SKM-1 (cell line): ENCODE measurements around the gene SHC4.
"Not testable (repeated sequence)": the region's sequence is repeated elsewhere in the genome, so short reads cannot be mapped to it uniquely, and the experiment has no call there.

Experiments used
- DNase-seq: peaks from one replicate; lab custom pipeline; 2025; ENCODE audit not compliant: unreplicated experiment; lab: John Stamatoyannopoulos, UW

SHC4 gene

GRCh38 chr15:48963524-48964113 lies at the start of gene SHC4:
TSS of gene SHC4 (minus strand) at chr15:48963919. CDS start at chr15:48963015, 904 bp downstream.
- no peak for DNase-seq

- DNase-seq: no peak
These were observed 35.6 kb upstream of the SHC4 start for GRCh38 chr15:48999314-48999713.

GRCh38 chr15:48996276-48996675 lies 32.6 kb upstream of the SHC4 start:
- DNase-seq: no peak

GRCh38 chr15:48993380-48993779 lies 29.7 kb upstream of the SHC4 start:
- no peak for DNase-seq

- peak; percentile 28 for DNase-seq
These were observed 28.8 kb upstream of the SHC4 start for GRCh38 chr15:48992545-48992944.

- no peak for DNase-seq
These were observed 28.4 kb upstream of the SHC4 start for GRCh38 chr15:48992096-48992495.

GRCh38 chr15:48989170-48989569 lies 25.5 kb upstream of the SHC4 start:
- DNase-seq: no peak

GRCh38 chr15:48987142-48987541 lies 23.4 kb upstream of the SHC4 start:
- no peak for DNase-seq

GRCh38 chr15:48986240-48986639 lies 22.5 kb upstream of the SHC4 start:
- DNase-seq: no peak

GRCh38 chr15:48985516-48985915 lies 21.8 kb upstream of the SHC4 start:
- no peak for DNase-seq

GRCh38 chr15:48984811-48985352 lies 21.2 kb upstream of the SHC4 start:
- no peak for DNase-seq

GRCh38 chr15:48984021-48984710 lies 20.4 kb upstream of the SHC4 start:
- DNase-seq: no peak

GRCh38 chr15:48983300-48983699 lies 19.6 kb upstream of the SHC4 start:
- DNase-seq: no peak

- no peak for DNase-seq
These were observed 18.2 kb upstream of the SHC4 start for GRCh38 chr15:48981941-48982340.

GRCh38 chr15:48978638-48979037 lies 14.9 kb upstream of the SHC4 start:
- no peak for DNase-seq

GRCh38 chr15:48976444-48977088 lies 12.8 kb upstream of the SHC4 start:
- no peak for DNase-seq

- peak; percentile 55 for DNase-seq
These were observed 12.0 kb upstream of the SHC4 start for GRCh38 chr15:48975472-48976419.

GRCh38 chr15:48974882-48975281 lies 11.2 kb upstream of the SHC4 start:
- no peak for DNase-seq

- no peak for DNase-seq
These were observed 9.2 kb upstream of the SHC4 start for GRCh38 chr15:48972750-48973503.

- DNase-seq: not testable (repeated sequence)
These were observed 7.2 kb upstream of the SHC4 start for GRCh38 chr15:48970926-48971325.
